Lung (tissue), 12 donors: ENCODE data around the gene FAM229B. TPM values are rescaled to one million over a fixed set of nuclear protein-coding genes. Genes with fewer than 3 reads are reported as not detected.

ENCODE experiments used
- ATAC-seq: fragments of 200-7000 bp; cut with Tn5 transposase; one replicate; pipeline ENCODE4 v1.9.1; 2020; ENCODE audit warnings: moderate number of reproducible peaks; ENCODE audit not compliant: insufficient read depth, low FRiP score
- DNase-seq, 3 donors: peaks; one replicate each; pipeline ENCODE4 v3.0.0-alpha.2; 2013 to 2017
- H3K27ac ChIP-seq, 2 donors: one replicate each; pipeline ENCODE4 v1.5.1; 2013; ENCODE audit warnings: mild to moderate bottlenecking in 2 of 2, moderate library complexity in 2 of 2, control low read depth in 1 of 2, inconsistent platforms in 1 of 2, low read depth in 1 of 2, low read length in 1 of 2
- H3K27me3 ChIP-seq, 3 donors: one replicate each; pipeline ENCODE4 v1.5.1; 2013; ENCODE audit warnings: low read length in 2 of 3; ENCODE audit not compliant: control insufficient read depth in 3 of 3, insufficient read depth in 3 of 3
- H3K36me3 ChIP-seq, 4 donors: one replicate each; pipeline ENCODE4 v1.5.1; 2013; ENCODE audit warnings: low read length in 4 of 4, mild to moderate bottlenecking in 1 of 4, moderate library complexity in 1 of 4; ENCODE audit not compliant: control insufficient read depth in 4 of 4, insufficient read depth in 4 of 4
- H3K4me1 ChIP-seq, 5 donors: one replicate each; pipeline ENCODE4 v1.5.1; 2013; ENCODE audit warnings: low read length in 5 of 5, mild to moderate bottlenecking in 2 of 5, moderate library complexity in 1 of 5; ENCODE audit not compliant: control insufficient read depth in 5 of 5, insufficient read depth in 5 of 5
- H3K4me3 ChIP-seq: one replicate; pipeline ENCODE4 v1.5.1; 2013; ENCODE audit warnings: mild to moderate bottlenecking, control low read depth, moderate library complexity
- H3K9ac ChIP-seq, 2 donors: one replicate each; pipeline ENCODE4 v1.5.1; 2013; ENCODE audit warnings: low read length in 2 of 2, control low read depth in 1 of 2; ENCODE audit not compliant: insufficient read depth in 1 of 2
- H3K9me3 ChIP-seq, 4 donors: one replicate each; pipeline ENCODE4 v1.5.1; 2013; ENCODE audit warnings: low read length in 3 of 4, mild to moderate bottlenecking in 1 of 4, moderate library complexity in 1 of 4; ENCODE audit not compliant: control insufficient read depth in 4 of 4, insufficient read depth in 3 of 4
- WGBS, 2 donors: extraction: QIAGEN DNeasy Blood & Tissue Kit; methylation state at CpG; one replicate each; pipeline ENCODE4 v1.1.7; 2013; 5-methylcytosine and 5-hydroxymethylcytosine counted together
- polyA plus RNA-seq, 2 donors: library from polyadenylated mRNA; stranded (reverse); fragments of 200-250 nt; gene quantifications; one replicate each; pipeline ENCODE4 v1.2.1, GENCODE V29; 2013
- total RNA-seq, 2 donors: library from RNA; depleted of rRNA in 1 of 2; stranded (reverse); fragments of >200 nt in 1 of 2; gene quantifications; one replicate each; pipeline ENCODE4 v1.2.1, GENCODE V29; 2014 to 2021
- TF ChIP-seq, protein P1 (sequence below): IDR thresholded peaks from 2 replicates; pipeline ENCODE4 v1.5.1; 2012; ENCODE audit warnings: mild to moderate bottlenecking; ENCODE audit errors: control extremely low read depth, extremely low read depth
- donor health status: control.
- donor health status: control.
- donor health status: Bipolar disorder and iron deficiency.
- donor health status: healthy.
- donor health status: DM: yes; HTN: yes; CAD: no.

FAM229B gene
- total and polyA plus RNA-seq, 4 donors, result 16.5 to 35.6 (median 26.0) TPM

DNA sequence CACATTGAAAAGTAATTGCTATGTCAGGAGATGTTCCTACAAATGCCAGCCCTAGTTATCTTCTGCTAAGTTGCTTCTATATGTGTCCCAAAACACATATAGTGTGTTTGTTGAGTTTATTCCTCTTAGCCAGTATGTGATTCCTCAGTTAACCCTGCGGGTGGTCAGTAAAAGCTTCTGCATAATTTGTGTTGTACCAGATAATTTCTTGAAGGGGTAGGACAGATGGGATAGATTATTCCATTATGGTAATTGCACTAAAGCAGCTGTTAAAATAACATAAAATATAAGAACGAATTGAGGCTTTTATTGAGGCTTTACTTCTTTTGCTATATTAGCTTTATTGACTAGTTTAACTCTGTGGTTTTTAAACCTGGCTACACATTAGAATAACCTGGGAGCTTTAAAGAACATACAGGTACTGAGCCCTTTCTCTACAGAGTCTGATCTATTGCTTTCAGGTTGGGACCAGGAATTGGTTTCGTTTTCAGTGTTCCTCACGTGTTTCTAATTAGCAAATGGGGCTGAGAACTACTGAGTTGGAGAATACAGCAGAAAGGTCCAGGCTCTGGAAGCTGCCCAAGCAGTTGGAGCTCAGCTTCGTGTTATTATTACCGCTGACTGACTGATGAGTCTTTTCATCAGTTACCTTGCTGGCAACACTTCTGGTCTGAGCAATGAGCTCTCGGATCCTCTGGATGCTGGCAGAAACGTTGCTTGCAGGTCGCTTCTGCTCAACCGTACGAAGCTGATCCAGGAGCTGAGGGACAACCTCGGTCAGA, 56.9 kb downstream of the FAM229B start:
- TF ChIP-seq, protein P1, sequence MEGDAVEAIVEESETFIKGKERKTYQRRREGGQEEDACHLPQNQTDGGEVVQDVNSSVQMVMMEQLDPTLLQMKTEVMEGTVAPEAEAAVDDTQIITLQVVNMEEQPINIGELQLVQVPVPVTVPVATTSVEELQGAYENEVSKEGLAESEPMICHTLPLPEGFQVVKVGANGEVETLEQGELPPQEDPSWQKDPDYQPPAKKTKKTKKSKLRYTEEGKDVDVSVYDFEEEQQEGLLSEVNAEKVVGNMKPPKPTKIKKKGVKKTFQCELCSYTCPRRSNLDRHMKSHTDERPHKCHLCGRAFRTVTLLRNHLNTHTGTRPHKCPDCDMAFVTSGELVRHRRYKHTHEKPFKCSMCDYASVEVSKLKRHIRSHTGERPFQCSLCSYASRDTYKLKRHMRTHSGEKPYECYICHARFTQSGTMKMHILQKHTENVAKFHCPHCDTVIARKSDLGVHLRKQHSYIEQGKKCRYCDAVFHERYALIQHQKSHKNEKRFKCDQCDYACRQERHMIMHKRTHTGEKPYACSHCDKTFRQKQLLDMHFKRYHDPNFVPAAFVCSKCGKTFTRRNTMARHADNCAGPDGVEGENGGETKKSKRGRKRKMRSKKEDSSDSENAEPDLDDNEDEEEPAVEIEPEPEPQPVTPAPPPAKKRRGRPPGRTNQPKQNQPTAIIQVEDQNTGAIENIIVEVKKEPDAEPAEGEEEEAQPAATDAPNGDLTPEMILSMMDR, result no peak
- peaks cover 0 to under 1% (median 0%) of the 10 kb centered on the region in 5 donors for H3K4me1 ChIP-seq
- ATAC-seq (no peak), DNase-seq (no peak)
- H3K4me3 ChIP-seq, result no peak overlapping the region
- H3K36me3 ChIP-seq, result peaks cover 8 to 67% (median 44%) of the 10 kb centered on the region in 4 donors
- no peak overlapping the region for H3K27ac ChIP-seq
- H3K9ac ChIP-seq, result no peak overlapping the region
- H3K27me3 ChIP-seq, result no peaks in the 10 kb centered on the region
- WGBS, 2 donors, result 91 to 96% methylated on average over 12 of the region's 12 CpGs
- H3K9me3 ChIP-seq, result no peaks in the 10 kb centered on the region

- peaks cover 0 to 6% (median 3%) of the 10 kb centered on the region in 5 donors for H3K4me1 ChIP-seq
- no peaks in the 10 kb centered on the region for H3K9me3 ChIP-seq
- H3K27ac ChIP-seq, result no peak overlapping the region
- peaks cover 7 to 63% (median 39%) of the 10 kb centered on the region in 4 donors for H3K36me3 ChIP-seq
- H3K9ac ChIP-seq, result no peak overlapping the region
- H3K4me3 ChIP-seq, result no peak overlapping the region
- WGBS, 2 donors, result 85 to 90% methylated on average over 10 of the region's 10 CpGs
- no peaks in the 10 kb centered on the region for H3K27me3 ChIP-seq
- ATAC-seq (no peak), DNase-seq (peak in 1 of 3 donors; percentile 36)
- TF ChIP-seq, protein P1, result no peak
Measured at GRCh38 chr6:112145080-112145573, 57.7 kb downstream of the FAM229B start.

DNA sequence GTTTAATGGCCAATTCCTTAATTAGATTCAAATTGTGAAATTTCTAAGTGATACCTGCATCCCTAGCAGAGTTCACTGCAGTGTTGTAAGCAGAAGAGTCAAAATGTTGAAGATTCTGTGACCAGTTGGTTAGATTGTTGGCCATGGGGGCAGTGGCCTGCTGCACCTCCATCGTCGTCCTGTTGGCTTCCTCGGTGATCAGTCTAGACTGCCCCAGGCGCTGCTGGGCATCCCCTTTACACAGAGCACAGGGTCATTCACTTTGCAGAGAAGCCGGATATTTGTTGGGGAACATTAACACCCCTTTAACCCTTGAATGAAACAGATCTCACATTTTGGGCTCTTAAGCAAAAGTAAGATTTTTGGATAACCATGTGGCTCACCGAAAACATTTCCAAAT, 60.7 kb downstream of the FAM229B start:
- Histone ChIP-seq H3K4me3 (no peak overlapping the region), H3K4me1 (peaks cover 0 to 15% (median 3%) of the 10 kb centered on the region in 5 donors), H3K36me3 (peaks cover 2 to 46% (median 24%) of the 10 kb centered on the region in 4 donors), H3K27me3 (no peaks in the 10 kb centered on the region), H3K27ac (no peak overlapping the region), H3K9ac (no peak overlapping the region), H3K9me3 (no peaks in the 10 kb centered on the region)
- DNase-seq (no peak), ATAC-seq (no peak)
- TF ChIP-seq, protein P1, result no peak
- WGBS, 2 donors, result 95 to 97% methylated on average over 6 of the region's 6 CpGs
